ENCODE measurements around the gene CEP57.
"Not testable (repeated sequence)": the region's sequence is repeated elsewhere in the genome, so short reads cannot be mapped to it uniquely, and the experiment has no call there.

The CEP57 gene

GRCh38 chr11:95796501-95796900 is 6.2 kb downstream of the CEP57 start:
- Histone ChIP-seq H3K27ac (ENCODE audit: low read depth, low read length, severe bottlenecking) (no peak overlapping the region), H3K36me3 (ENCODE audit: control insufficient read depth, insufficient read depth, low read length) (peaks cover 20% of the 10 kb centered on the region), H3K9me3 (ENCODE audit: control insufficient read depth, low read length) (no peaks in the 10 kb centered on the region), H3K4me3 (ENCODE audit: extremely low read depth, insufficient read depth, low read length, poor library complexity, severe bottlenecking) (no peak overlapping the region), H3K4me1 (ENCODE audit: control insufficient read depth, insufficient read depth, low read length, poor library complexity, severe bottlenecking) (no peaks in the 10 kb centered on the region)
- WGBS, 2 experiments (ENCODE audit: insufficient coverage in 2 of 2) = 83 to 90% methylated on average over 3 of the region's 4 CpGs

- 100% methylated on average over 1 of the region's 1 CpG for WGBS, 2 experiments (ENCODE audit: insufficient coverage in 2 of 2)
- Histone ChIP-seq H3K4me1 (ENCODE audit: control insufficient read depth, insufficient read depth, low read length, poor library complexity, severe bottlenecking) (no peaks in the 10 kb centered on the region), H3K27ac (ENCODE audit: low read depth, low read length, severe bottlenecking) (peak overlapping the region; percentile 42), H3K9me3 (ENCODE audit: control insufficient read depth, low read length) (no peaks in the 10 kb centered on the region), H3K4me3 (ENCODE audit: extremely low read depth, insufficient read depth, low read length, poor library complexity, severe bottlenecking) (no peak overlapping the region), H3K36me3 (ENCODE audit: control insufficient read depth, insufficient read depth, low read length) (peaks cover 38% of the 10 kb centered on the region)
Observed at GRCh38 chr11:95799546-95799945, 9.2 kb downstream of the CEP57 start.

DNA sequence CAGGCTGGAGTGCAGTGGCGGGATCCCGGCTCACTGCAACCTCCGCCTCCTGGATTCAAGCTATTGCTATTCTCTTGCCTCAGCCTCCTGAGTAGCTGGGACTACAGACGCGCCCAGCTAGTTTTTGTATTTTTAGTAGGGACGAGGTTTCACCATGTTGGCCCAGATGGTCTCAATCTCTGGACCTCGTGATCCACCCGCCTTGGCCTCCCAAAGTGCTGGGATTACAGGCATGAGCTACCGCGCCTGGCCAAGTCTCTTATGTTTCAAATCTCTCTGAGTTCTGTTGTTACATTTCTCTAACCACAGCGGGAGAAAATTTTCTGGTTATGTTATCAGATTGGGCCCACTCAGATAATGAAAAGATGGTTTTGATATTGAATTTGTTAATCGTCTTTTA is 10.1 kb downstream of the CEP57 start:
- H3K36me3 ChIP-seq (ENCODE audit: control insufficient read depth, insufficient read depth, low read length) = peaks cover 45% of the 10 kb centered on the region

GRCh38 chr11:95802806-95803205 is 12.5 kb downstream of the CEP57 start:
- H3K36me3 ChIP-seq (ENCODE audit: control insufficient read depth, insufficient read depth, low read length) = peaks cover 61% of the 10 kb centered on the region
- H3K9me3 ChIP-seq (ENCODE audit: control insufficient read depth, low read length) = peaks cover 11% of the 10 kb centered on the region
- 100% methylated on average over 1 of the region's 1 CpG for WGBS, 2 experiments (ENCODE audit: insufficient coverage in 2 of 2)
- H3K4me3 ChIP-seq (ENCODE audit: extremely low read depth, insufficient read depth, low read length, poor library complexity, severe bottlenecking) = no peak overlapping the region
- no peak overlapping the region for H3K27ac ChIP-seq (ENCODE audit: low read depth, low read length, severe bottlenecking)
- no peaks in the 10 kb centered on the region for H3K4me1 ChIP-seq (ENCODE audit: control insufficient read depth, insufficient read depth, low read length, poor library complexity, severe bottlenecking)

More for the DNA sequence above, 10.1 kb downstream of the CEP57 start:
- 96 to 100% methylated on average over 8 to 9 of the region's 12 CpGs for WGBS, 2 experiments (ENCODE audit: insufficient coverage in 2 of 2)
- H3K9me3 ChIP-seq (ENCODE audit: control insufficient read depth, low read length) = no peaks in the 10 kb centered on the region
- no peaks in the 10 kb centered on the region for H3K4me1 ChIP-seq (ENCODE audit: control insufficient read depth, insufficient read depth, low read length, poor library complexity, severe bottlenecking)
- no peak overlapping the region for H3K27ac ChIP-seq (ENCODE audit: low read depth, low read length, severe bottlenecking)
- no peak overlapping the region for H3K4me3 ChIP-seq (ENCODE audit: extremely low read depth, insufficient read depth, low read length, poor library complexity, severe bottlenecking)

GRCh38 chr11:95803973-95804372 is 13.7 kb downstream of the CEP57 start:
- Histone ChIP-seq H3K4me1 (ENCODE audit: control insufficient read depth, insufficient read depth, low read length, poor library complexity, severe bottlenecking) (no peaks in the 10 kb centered on the region), H3K9me3 (ENCODE audit: control insufficient read depth, low read length) (peaks cover 11% of the 10 kb centered on the region), H3K36me3 (ENCODE audit: control insufficient read depth, insufficient read depth, low read length) (peaks cover 61% of the 10 kb centered on the region), H3K27ac (ENCODE audit: low read depth, low read length, severe bottlenecking) (no peak overlapping the region), H3K4me3 (ENCODE audit: extremely low read depth, insufficient read depth, low read length, poor library complexity, severe bottlenecking) (no peak overlapping the region)
- WGBS, 2 experiments (ENCODE audit: insufficient coverage in 2 of 2) = no CpG with 5 or more reads among the region's 2 CpGs

GRCh38 chr11:95805869-95806268 is 15.6 kb downstream of the CEP57 start:
- WGBS, 2 experiments (ENCODE audit: insufficient coverage in 2 of 2) = 86 to 100% methylated on average over 1 of the region's 2 CpGs
- no peak overlapping the region for H3K27ac ChIP-seq (ENCODE audit: low read depth, low read length, severe bottlenecking)
- no peaks in the 10 kb centered on the region for H3K4me1 ChIP-seq (ENCODE audit: control insufficient read depth, insufficient read depth, low read length, poor library complexity, severe bottlenecking)
- H3K9me3 ChIP-seq (ENCODE audit: control insufficient read depth, low read length) = peaks cover 11% of the 10 kb centered on the region
- H3K36me3 ChIP-seq (ENCODE audit: control insufficient read depth, insufficient read depth, low read length) = peaks cover 44% of the 10 kb centered on the region
- no peak overlapping the region for H3K4me3 ChIP-seq (ENCODE audit: extremely low read depth, insufficient read depth, low read length, poor library complexity, severe bottlenecking)

- peaks cover 44% of the 10 kb centered on the region for H3K36me3 ChIP-seq (ENCODE audit: control insufficient read depth, insufficient read depth, low read length)
- not testable (repeated sequence) for H3K4me1 ChIP-seq (ENCODE audit: control insufficient read depth, insufficient read depth, low read length, poor library complexity, severe bottlenecking); H3K4me3 ChIP-seq (ENCODE audit: extremely low read depth, insufficient read depth, low read length, poor library complexity, severe bottlenecking); H3K27ac ChIP-seq (ENCODE audit: low read depth, low read length, severe bottlenecking)
- 95 to 98% methylated on average over 6 of the region's 6 CpGs for WGBS, 2 experiments (ENCODE audit: insufficient coverage in 2 of 2)
- peaks cover 11% of the 10 kb centered on the region for H3K9me3 ChIP-seq (ENCODE audit: control insufficient read depth, low read length)
Observed at GRCh38 chr11:95806464-95806863, 16.2 kb downstream of the CEP57 start.

- Histone ChIP-seq H3K9me3 (ENCODE audit: control insufficient read depth, low read length) (peaks cover 11% of the 10 kb centered on the region), H3K36me3 (ENCODE audit: control insufficient read depth, insufficient read depth, low read length) (peaks cover 37% of the 10 kb centered on the region)
- not testable (repeated sequence) for H3K27ac ChIP-seq (ENCODE audit: low read depth, low read length, severe bottlenecking); H3K4me1 ChIP-seq (ENCODE audit: control insufficient read depth, insufficient read depth, low read length, poor library complexity, severe bottlenecking); H3K4me3 ChIP-seq (ENCODE audit: extremely low read depth, insufficient read depth, low read length, poor library complexity, severe bottlenecking)
- WGBS, 2 experiments (ENCODE audit: insufficient coverage in 2 of 2) = 80 to 100% methylated on average over 1 to 2 of the region's 4 CpGs
Observed at GRCh38 chr11:95811052-95811451, 20.8 kb downstream of the CEP57 start.

- Histone ChIP-seq H3K9me3 (ENCODE audit: control insufficient read depth, low read length) (no peaks in the 10 kb centered on the region), H3K4me3 (ENCODE audit: extremely low read depth, insufficient read depth, low read length, poor library complexity, severe bottlenecking) (no peak overlapping the region), H3K36me3 (ENCODE audit: control insufficient read depth, insufficient read depth, low read length) (peaks cover 46% of the 10 kb centered on the region), H3K4me1 (ENCODE audit: control insufficient read depth, insufficient read depth, low read length, poor library complexity, severe bottlenecking) (no peaks in the 10 kb centered on the region), H3K27ac (ENCODE audit: low read depth, low read length, severe bottlenecking) (no peak overlapping the region)
- WGBS, 2 experiments (ENCODE audit: insufficient coverage in 2 of 2) = 100% methylated on average over 1 of the region's 2 CpGs; no CpG with 5 or more reads in 1 of the 2 experiments
Observed at GRCh38 chr11:95816037-95816436, 25.7 kb downstream of the CEP57 start.

GRCh38 chr11:95821640-95822039 is 31.3 kb downstream of the CEP57 start:
- no peak overlapping the region for H3K27ac ChIP-seq (ENCODE audit: low read depth, low read length, severe bottlenecking)
- 71% methylated on average over 1 of the region's 2 CpGs; no CpG with 5 or more reads in 1 of the 2 experiments for WGBS, 2 experiments (ENCODE audit: insufficient coverage in 2 of 2)
- H3K36me3 ChIP-seq (ENCODE audit: control insufficient read depth, insufficient read depth, low read length) = peaks cover 58% of the 10 kb centered on the region

DNA sequence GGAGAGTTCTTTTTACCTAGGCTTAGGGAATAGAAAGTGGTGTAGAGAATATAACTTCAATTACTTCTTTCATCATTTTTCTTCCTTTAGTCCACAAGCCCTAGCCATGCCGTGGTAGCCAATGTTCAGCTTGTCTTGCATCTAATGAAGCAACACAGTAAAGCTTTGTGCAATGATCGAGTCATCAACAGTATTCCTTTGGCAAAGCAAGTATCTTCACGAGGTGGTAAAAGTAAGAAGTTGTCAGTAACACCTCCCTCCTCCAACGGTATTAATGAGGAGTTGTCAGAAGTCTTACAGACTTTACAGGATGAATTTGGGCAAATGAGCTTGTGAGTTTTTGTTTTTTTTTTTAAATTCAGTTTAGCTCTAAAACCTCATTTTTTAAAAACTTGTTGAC is 37.4 kb downstream of the CEP57 start:
- H3K4me3 ChIP-seq (ENCODE audit: extremely low read depth, insufficient read depth, low read length, poor library complexity, severe bottlenecking) = no peak overlapping the region
- no peak overlapping the region for H3K27ac ChIP-seq (ENCODE audit: low read depth, low read length, severe bottlenecking)
- peaks cover 63% of the 10 kb centered on the region for H3K36me3 ChIP-seq (ENCODE audit: control insufficient read depth, insufficient read depth, low read length)
- no peaks in the 10 kb centered on the region for H3K4me1 ChIP-seq (ENCODE audit: control insufficient read depth, insufficient read depth, low read length, poor library complexity, severe bottlenecking)
- 100% methylated on average over 1 of the region's 4 CpGs for WGBS, 2 experiments (ENCODE audit: insufficient coverage in 2 of 2)
- no peaks in the 10 kb centered on the region for H3K9me3 ChIP-seq (ENCODE audit: control insufficient read depth, low read length)

More at GRCh38 chr11:95821640-95822039, 31.3 kb downstream of the CEP57 start:
- Histone ChIP-seq H3K4me3 (ENCODE audit: extremely low read depth, insufficient read depth, low read length, poor library complexity, severe bottlenecking) (no peak overlapping the region), H3K4me1 (ENCODE audit: control insufficient read depth, insufficient read depth, low read length, poor library complexity, severe bottlenecking) (no peaks in the 10 kb centered on the region), H3K9me3 (ENCODE audit: control insufficient read depth, low read length) (no peaks in the 10 kb centered on the region)

Measured in mesodermal cell (in vitro differentiated cells).